HCT116 (cell line): ENCODE measurements around the gene SLC44A4. TPM values are rescaled to one million over a fixed set of nuclear protein-coding genes. Genes with fewer than 3 reads are reported as not detected.

Experiments used
- ATAC-seq: fragments of 200-7000 bp; cut with Tn5 transposase; 2 replicates; pipeline ENCODE4 v1.9.1; 2020; ENCODE audit warnings: mild to moderate bottlenecking, moderate library complexity
- BruUV-seq: library from RNA; stranded (reverse); fragments of 400-500 nt; replicated peaks from 2 replicates; lab custom pipeline; 2021; lab: Mats Ljungman, UMichigan
- CTCF ChIA-PET: fragments of 300-600 bp; sonication (Branson Sonifier 250); formaldehyde crosslinking; loops from one replicate; lab custom pipeline; 2021; ENCODE audit warnings: antibody characterized with exemption; lab: Charles Lee
- POLR2A ChIA-PET: fragments of 300-600, 350-600 bp; sonication (Branson Sonifier 250); formaldehyde crosslinking; loops from one replicate; lab custom pipeline; 2021; ENCODE audit warnings: antibody characterized with exemption; lab: Charles Lee
- RAD21 ChIA-PET, 2 experiments: fragments of 300-600 bp; sonication (Branson Sonifier 250); formaldehyde crosslinking; loops; one replicate each; lab custom pipeline; 2023; ENCODE audit warnings: low total read pairs in 2 of 2; ENCODE audit not compliant: uncharacterized antibody in 2 of 2, unreplicated experiment in 2 of 2, low non-redundant PET in 1 of 2; lab: Charles Lee
- DNase-seq: peaks from one replicate; pipeline ENCODE4 v3.0.0-alpha.2; 2010; ENCODE audit warnings: low read depth, low spot score
- H2AFZ ChIP-seq: fragments of 200-600 bp; shearing (Covaris generic), sonication (generic); 2 replicates; pipeline ENCODE4 v1.6.1; 2017; ENCODE audit warnings: low read depth, mixed run types, mixed read lengths, antibody characterized with exemption, low read length; ENCODE audit not compliant: poor library complexity, severe bottlenecking
- H3K27ac ChIP-seq: 2 replicates; pipeline ENCODE4 v1.5.1; 2012; ENCODE audit warnings: low read depth, low read length
- H3K27me3 ChIP-seq: fragments of 200-600 bp; sonication (generic); 2 replicates; pipeline ENCODE4 v1.6.1; 2016; ENCODE audit warnings: mixed run types, low read length, mixed read lengths; ENCODE audit not compliant: insufficient read depth
- H3K36me3 ChIP-seq, 2 experiments: fragments of 200-500 bp in 1 of 2; fragments of 200-600 bp in 1 of 2; sonication (Bioruptor generic) in 1 of 2; sonication (generic) in 1 of 2; 2 replicates each; pipeline versions ENCODE4 v1.5.1 to v1.6.1; 2014 to 2016; ENCODE audit warnings: low read length in 2 of 2, inconsistent platforms in 1 of 2, mixed read lengths in 1 of 2, mixed run types in 1 of 2; ENCODE audit not compliant: insufficient read depth in 2 of 2, control insufficient read depth in 1 of 2
- H3K4me1 ChIP-seq, 2 experiments: fragments of 200-600 bp in 1 of 2; sonication (generic) in 1 of 2; 2 replicates each; pipeline versions ENCODE4 v1.5.1 to v1.6.1; 2012 to 2017; ENCODE audit warnings: low read length in 2 of 2, inconsistent platforms in 1 of 2, mild to moderate bottlenecking in 1 of 2, mixed read lengths in 1 of 2, mixed run types in 1 of 2, moderate library complexity in 1 of 2; ENCODE audit not compliant: insufficient read depth in 2 of 2, control insufficient read depth in 1 of 2
- H3K4me2 ChIP-seq: fragments of 200-600 bp; sonication (generic); 2 replicates; pipeline ENCODE4 v1.6.1; 2017; ENCODE audit warnings: mixed run types, low read length, mixed read lengths
- H3K4me3 ChIP-seq, 2 experiments: fragments of 200-600 bp in 1 of 2; sonication (generic) in 1 of 2; replicated peaks in 1 of 2; 2 replicates each; pipeline ENCODE4 v1.5.1; 2011 to 2016; ENCODE audit warnings: low read length in 2 of 2, control low read depth in 1 of 2, low read depth in 1 of 2, mild to moderate bottlenecking in 1 of 2, mixed read lengths in 1 of 2, mixed run types in 1 of 2
- H3K79me2 ChIP-seq: fragments of 200-600 bp; sonication (generic); 2 replicates; pipeline ENCODE4 v1.6.1; 2017; ENCODE audit warnings: mild to moderate bottlenecking, mixed run types, low read length, moderate library complexity, mixed read lengths; ENCODE audit not compliant: insufficient read depth
- H3K9ac ChIP-seq: fragments of 200-600 bp; sonication (generic); 2 replicates; pipeline ENCODE4 v1.6.1; 2016; ENCODE audit warnings: low read length, mixed read lengths
- H3K9me2 ChIP-seq: fragments of 200-600 bp; sonication (generic), shearing (Covaris generic); 2 replicates; pipeline ENCODE4 v1.6.1; 2017; ENCODE audit warnings: mixed run types, mild to moderate bottlenecking, moderate library complexity; ENCODE audit not compliant: insufficient read depth
- H3K9me3 ChIP-seq, 2 experiments: fragments of 200-500 bp in 1 of 2; fragments of 200-600 bp in 1 of 2; sonication (Bioruptor generic) in 1 of 2; sonication (generic) in 1 of 2; 2 replicates each; pipeline ENCODE4 v1.6.1; 2014 to 2017; ENCODE audit warnings: low read length in 2 of 2, mixed read lengths in 2 of 2, inconsistent platforms in 1 of 2, low read depth in 1 of 2, mild to moderate bottlenecking in 1 of 2, mixed run types in 1 of 2, moderate library complexity in 1 of 2; ENCODE audit not compliant: control insufficient read depth in 1 of 2, insufficient read depth in 1 of 2
- H4K20me1 ChIP-seq: fragments of 200-600 bp; sonication (generic), shearing (Covaris generic); 2 replicates; pipeline ENCODE4 v1.6.1; 2017; ENCODE audit warnings: mixed run types, mild to moderate bottlenecking, moderate library complexity; ENCODE audit not compliant: insufficient read depth
- CBX3 ChIP-seq: IDR thresholded peaks from 2 replicates; pipeline ENCODE4 v1.6.1; 2012; ENCODE audit warnings: low read depth
- CEBPB ChIP-seq: IDR thresholded peaks from 2 replicates; pipeline ENCODE4 v1.6.1; 2012; ENCODE audit warnings: low read depth
- EGR1 ChIP-seq: IDR thresholded peaks from 2 replicates; pipeline ENCODE4 v1.6.1; 2012; ENCODE audit warnings: low read depth
- EZH2 ChIP-seq: fragments of 200-600 bp; sonication (generic); IDR thresholded peaks from 2 replicates; pipeline ENCODE4 v1.6.1; 2017; ENCODE audit warnings: antibody characterized with exemption, mixed run types
- EZH2phosphoT487 ChIP-seq: fragments of 200-600 bp; IDR thresholded peaks from 2 replicates; pipeline ENCODE4 v1.6.1; 2018; ENCODE audit warnings: antibody characterized with exemption, borderline replicate concordance
- FOSL1 ChIP-seq: IDR thresholded peaks from 2 replicates; pipeline ENCODE4 v1.6.1; 2012; ENCODE audit warnings: low read depth
- POLR2A ChIP-seq: IDR thresholded peaks from 2 replicates; pipeline ENCODE4 v1.7.0; 2011; ENCODE audit warnings: borderline replicate concordance; ENCODE audit not compliant: insufficient read depth, insufficient read length; ENCODE audit errors: extremely low read depth
- POLR2AphosphoS5 ChIP-seq: IDR thresholded peaks from 2 replicates; pipeline ENCODE4 v1.6.1; 2011; ENCODE audit warnings: mild to moderate bottlenecking, low read depth, low read length, moderate library complexity
- RAD21 ChIP-seq: IDR thresholded peaks from 2 replicates; pipeline ENCODE4 v1.6.1; 2012; ENCODE audit warnings: low read depth, mild to moderate bottlenecking
- SP1 ChIP-seq: IDR thresholded peaks from 2 replicates; pipeline ENCODE4 v1.6.1; 2012; ENCODE audit warnings: low read depth
- SRF ChIP-seq: IDR thresholded peaks from 2 replicates; pipeline ENCODE4 v1.6.1; 2012; ENCODE audit warnings: low read depth
- intact Hi-C: fragments of 100-400 bp; cut with micrococcal nuclease; formaldehyde crosslinking; loops from 2 replicates; pipeline ENCODE4 v1.10.0; 2022
- total RNA-seq: library from RNA; stranded (reverse); gene quantifications from one replicate; pipeline ENCODE4 v1.2.1, GENCODE V29; 2021; ENCODE audit not compliant: unreplicated experiment
- TF ChIP-seq, protein P1 (sequence below): IDR thresholded peaks from 2 replicates; pipeline ENCODE4 v1.6.1; 2011; ENCODE audit warnings: mild to moderate bottlenecking, low read length, moderate library complexity; ENCODE audit not compliant: insufficient replicate concordance; ENCODE audit errors: extremely low read depth
- TF ChIP-seq, protein P2 (sequence below): IDR thresholded peaks from 2 replicates; pipeline ENCODE4 v1.6.1; 2012; ENCODE audit warnings: low read depth

SLC44A4 gene
- total RNA-seq, 1 experiment from 2014 or later: 0.74 TPM

DNA sequence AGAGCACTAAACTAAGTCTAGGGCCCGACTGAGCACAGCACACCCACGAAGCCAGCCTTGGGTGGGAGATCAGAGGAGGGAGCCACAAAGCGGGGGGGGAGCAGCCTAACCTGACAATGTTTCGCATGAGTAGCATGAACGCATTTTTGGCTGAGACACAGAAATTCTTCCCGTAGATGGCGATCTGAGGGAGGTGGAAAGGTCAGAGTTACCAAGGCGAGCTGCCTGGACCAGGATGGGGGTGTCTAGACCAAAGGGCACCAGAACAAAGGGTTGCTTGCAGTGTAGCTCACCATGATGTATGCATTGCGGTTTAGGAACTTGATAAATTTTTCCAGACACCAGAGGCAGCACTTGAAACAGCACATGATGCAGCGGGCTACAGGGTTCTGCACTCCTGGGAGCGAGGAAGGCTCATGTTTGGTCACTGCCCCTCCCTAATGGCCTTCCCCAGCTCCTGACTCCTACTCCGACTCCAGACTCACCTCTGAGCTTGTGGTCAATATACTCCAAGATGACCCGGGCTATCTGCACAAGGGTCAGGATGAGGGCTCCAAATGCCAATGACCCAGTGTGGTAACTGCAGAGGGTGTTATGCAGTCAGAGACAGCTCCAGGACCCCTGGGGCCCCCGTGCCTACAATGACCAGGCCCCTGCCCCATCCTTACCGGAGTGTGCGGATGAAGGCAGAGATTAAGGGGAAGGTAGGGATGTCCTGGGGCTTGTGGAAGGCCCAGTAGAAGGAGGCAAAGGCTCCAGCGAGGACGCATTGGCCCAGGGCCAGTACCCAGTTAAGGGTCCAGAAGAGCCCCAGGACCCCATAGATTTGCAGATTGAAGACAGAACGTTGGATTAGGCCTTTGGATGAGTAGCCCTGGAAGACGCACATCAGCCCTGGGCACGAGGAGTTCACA is 13.3 kb downstream of the SLC44A4 start:
- TF ChIP-seq SP1 (no peak), EZH2 (no peak)
- DNase-seq (no peak), ATAC-seq (no peak)
- peaks cover 0 to 34% of the 10 kb centered on the region in 2 experiments; a peak in 3 of 4 replicates for H3K4me1 ChIP-seq
- ChIA-PET CTCF (no interaction called here), POLR2A (no interaction called here), RAD21 (no interaction called here)
- H3K27ac ChIP-seq: no peak overlapping the region
- H4K20me1 ChIP-seq: no peaks in the 10 kb centered on the region
- H3K4me2 ChIP-seq: peak overlapping the region; percentile 95; the same call in 1 of the 2 replicates
- no peak overlapping the region for H3K4me3 ChIP-seq
- H2AFZ ChIP-seq: no peak overlapping the region
- H3K79me2 ChIP-seq: no peaks in the 10 kb centered on the region
- no peaks in the 10 kb centered on the region for H3K27me3 ChIP-seq
- no TSS peak for BruUV-seq
- intact Hi-C loops: no loop called here
- H3K9ac ChIP-seq: no peak overlapping the region
- H3K9me2 ChIP-seq: no peaks in the 10 kb centered on the region
- no peaks in the 10 kb centered on the region for H3K9me3 ChIP-seq
- no peaks in the 10 kb centered on the region for H3K36me3 ChIP-seq

DNA sequence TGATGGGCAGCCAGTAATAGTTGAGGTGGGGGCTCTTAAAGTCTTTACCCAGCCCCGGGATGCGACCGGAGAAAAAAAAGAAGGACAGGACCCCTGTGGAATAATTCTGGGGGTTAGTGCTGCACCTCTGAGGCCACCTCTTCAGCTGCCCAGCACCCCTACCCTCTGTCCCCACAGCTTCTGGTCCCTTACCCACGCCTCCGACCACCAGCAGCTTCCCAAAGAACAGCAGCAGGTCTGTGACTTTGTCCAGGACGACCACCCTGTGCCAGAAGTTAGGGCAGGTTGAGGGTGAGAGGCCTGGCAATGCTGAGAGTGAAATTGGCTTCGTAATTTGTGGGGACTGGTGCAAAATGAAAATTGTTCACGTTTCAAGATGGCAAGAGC is 14.0 kb downstream of the SLC44A4 start:
- Histone ChIP-seq H3K27ac (no peak overlapping the region), H3K9me2 (no peaks in the 10 kb centered on the region), H2AFZ (no peak overlapping the region), H3K36me3 (no peaks in the 10 kb centered on the region), H3K4me2 (peak overlapping the region; percentile 95; the same call in 1 of the 2 replicates), H3K4me3 (no peak overlapping the region), H3K79me2 (no peaks in the 10 kb centered on the region), H3K4me1 (peaks cover 0 to 34% of the 10 kb centered on the region in 2 experiments; a peak in 3 of 4 replicates), H4K20me1 (no peaks in the 10 kb centered on the region), H3K9ac (no peak overlapping the region), H3K9me3 (no peaks in the 10 kb centered on the region), H3K27me3 (no peaks in the 10 kb centered on the region)
- CTCF ChIA-PET: no interaction called here
- ATAC-seq (no peak), DNase-seq (no peak)
- intact Hi-C loops: no loop called here
- RAD21 ChIA-PET: no interaction called here
- POLR2A ChIA-PET: no interaction called here
- no TSS peak for BruUV-seq
- TF ChIP-seq POLR2A: no peak
- TF ChIP-seq, protein P1, sequence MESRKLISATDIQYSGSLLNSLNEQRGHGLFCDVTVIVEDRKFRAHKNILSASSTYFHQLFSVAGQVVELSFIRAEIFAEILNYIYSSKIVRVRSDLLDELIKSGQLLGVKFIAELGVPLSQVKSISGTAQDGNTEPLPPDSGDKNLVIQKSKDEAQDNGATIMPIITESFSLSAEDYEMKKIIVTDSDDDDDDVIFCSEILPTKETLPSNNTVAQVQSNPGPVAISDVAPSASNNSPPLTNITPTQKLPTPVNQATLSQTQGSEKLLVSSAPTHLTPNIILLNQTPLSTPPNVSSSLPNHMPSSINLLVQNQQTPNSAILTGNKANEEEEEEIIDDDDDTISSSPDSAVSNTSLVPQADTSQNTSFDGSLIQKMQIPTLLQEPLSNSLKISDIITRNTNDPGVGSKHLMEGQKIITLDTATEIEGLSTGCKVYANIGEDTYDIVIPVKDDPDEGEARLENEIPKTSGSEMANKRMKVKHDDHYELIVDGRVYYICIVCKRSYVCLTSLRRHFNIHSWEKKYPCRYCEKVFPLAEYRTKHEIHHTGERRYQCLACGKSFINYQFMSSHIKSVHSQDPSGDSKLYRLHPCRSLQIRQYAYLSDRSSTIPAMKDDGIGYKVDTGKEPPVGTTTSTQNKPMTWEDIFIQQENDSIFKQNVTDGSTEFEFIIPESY: no peak
- no peak for TF ChIP-seq CEBPB
- no peak for TF ChIP-seq SRF
- TF ChIP-seq EGR1: no peak
- no peak for TF ChIP-seq CBX3
- TF ChIP-seq POLR2AphosphoS5: no peak
- TF ChIP-seq, protein P2, sequence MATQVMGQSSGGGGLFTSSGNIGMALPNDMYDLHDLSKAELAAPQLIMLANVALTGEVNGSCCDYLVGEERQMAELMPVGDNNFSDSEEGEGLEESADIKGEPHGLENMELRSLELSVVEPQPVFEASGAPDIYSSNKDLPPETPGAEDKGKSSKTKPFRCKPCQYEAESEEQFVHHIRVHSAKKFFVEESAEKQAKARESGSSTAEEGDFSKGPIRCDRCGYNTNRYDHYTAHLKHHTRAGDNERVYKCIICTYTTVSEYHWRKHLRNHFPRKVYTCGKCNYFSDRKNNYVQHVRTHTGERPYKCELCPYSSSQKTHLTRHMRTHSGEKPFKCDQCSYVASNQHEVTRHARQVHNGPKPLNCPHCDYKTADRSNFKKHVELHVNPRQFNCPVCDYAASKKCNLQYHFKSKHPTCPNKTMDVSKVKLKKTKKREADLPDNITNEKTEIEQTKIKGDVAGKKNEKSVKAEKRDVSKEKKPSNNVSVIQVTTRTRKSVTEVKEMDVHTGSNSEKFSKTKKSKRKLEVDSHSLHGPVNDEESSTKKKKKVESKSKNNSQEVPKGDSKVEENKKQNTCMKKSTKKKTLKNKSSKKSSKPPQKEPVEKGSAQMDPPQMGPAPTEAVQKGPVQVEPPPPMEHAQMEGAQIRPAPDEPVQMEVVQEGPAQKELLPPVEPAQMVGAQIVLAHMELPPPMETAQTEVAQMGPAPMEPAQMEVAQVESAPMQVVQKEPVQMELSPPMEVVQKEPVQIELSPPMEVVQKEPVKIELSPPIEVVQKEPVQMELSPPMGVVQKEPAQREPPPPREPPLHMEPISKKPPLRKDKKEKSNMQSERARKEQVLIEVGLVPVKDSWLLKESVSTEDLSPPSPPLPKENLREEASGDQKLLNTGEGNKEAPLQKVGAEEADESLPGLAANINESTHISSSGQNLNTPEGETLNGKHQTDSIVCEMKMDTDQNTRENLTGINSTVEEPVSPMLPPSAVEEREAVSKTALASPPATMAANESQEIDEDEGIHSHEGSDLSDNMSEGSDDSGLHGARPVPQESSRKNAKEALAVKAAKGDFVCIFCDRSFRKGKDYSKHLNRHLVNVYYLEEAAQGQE: no peak
- TF ChIP-seq EZH2phosphoT487: no peak
- TF ChIP-seq FOSL1: no peak
- no peak for TF ChIP-seq RAD21
